ENCODE measurements around the gene PCDH9.

- no peak for TF ChIP-seq CTCF (conservative IDR thresholded peaks at IDR 0.05; ENCODE audit: low read length)
- TF ChIP-seq EZH2phosphoT487 (IDR thresholded peaks at IDR 0.05; ENCODE audit: borderline replicate concordance), result no peak
Measured at GRCh38 chr13:66440938-66441337, 789.2 kb downstream of the PCDH9 start.

All from Loucy (cell line).